ENCODE results near the gene TSC22D2.

GRCh38 chr3:150407808-150408220, 284 bp upstream of the TSC22D2 start:
- TF ChIP-seq CTCF (IDR thresholded peaks at IDR 0.05) (no peak), POLR2A (IDR thresholded peaks at IDR 0.05) (no peak)
